ENCODE data around the gene MCM10. TPM values are rescaled to one million over a fixed set of nuclear protein-coding genes. Genes with fewer than 3 reads are reported as not detected.
A peak's percentile ranks its signal among the peaks of the same experiment; 100 is the strongest.

MCM10 gene
- total and polyA plus RNA-seq, 2 of the 8 experiments (the other 6 are each of a cell fraction or from before 2014, with no cell fraction given), result 9.8 to 60.3 TPM

DNA sequence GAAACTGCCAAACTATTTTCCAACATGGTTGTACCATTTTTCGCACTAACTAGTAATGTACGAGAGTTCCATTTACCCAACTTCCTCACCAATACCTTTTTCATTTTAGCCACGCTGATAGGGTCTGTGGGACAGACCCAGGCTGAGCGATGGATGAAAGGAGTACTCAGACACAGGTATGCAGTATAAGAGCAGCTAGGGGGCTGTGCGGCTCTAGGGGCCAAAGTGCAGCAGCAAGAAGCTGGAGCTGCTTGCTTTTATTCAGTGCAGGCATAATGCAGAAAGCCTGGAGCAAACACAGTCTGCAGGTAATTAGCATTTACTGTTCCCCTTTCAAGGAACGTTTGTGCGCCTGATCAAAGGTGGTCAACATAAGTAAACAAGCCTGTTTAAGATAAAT is 51.8 kb downstream of the MCM10 start:
- no peak overlapping the region for H4K8ac ChIP-seq (ENCODE audit: extremely low read depth, insufficient read depth, low read length)
- no peak overlapping the region for H3K23ac ChIP-seq (ENCODE audit: insufficient read length)
- no peak overlapping the region for H2AK5ac ChIP-seq (ENCODE audit: low read depth, low read length)
- H3K79me2 ChIP-seq (ENCODE audit: control insufficient read depth in 1 of 2, insufficient read depth in 2 of 2, low read length in 2 of 2), result no peaks in the 10 kb centered on the region; a peak in 1 of 4 replicates
- no peak overlapping the region for H3K4me3 ChIP-seq (ENCODE audit: extremely low read depth in 1 of 4, insufficient read depth in 2 of 4, low read depth in 3 of 4, low read length in 4 of 4)
- DNase-seq (ENCODE audit: low read depth in 1 of 2, low spot score in 2 of 2) (no peak), FAIRE-seq (no peak)
- no peak overlapping the region for H2BK15ac ChIP-seq (ENCODE audit: low read length)
- no peaks in the 10 kb centered on the region for H3K23me2 ChIP-seq (ENCODE audit: low read depth, low read length)
- no peak overlapping the region for H2BK120ac ChIP-seq (replicated peaks; ENCODE audit: low read depth, low read length)
- H4K5ac ChIP-seq (ENCODE audit: insufficient read length, low read depth, low read length), result no peak overlapping the region
- H3K79me1 ChIP-seq (ENCODE audit: low read depth, low read length), result no peaks in the 10 kb centered on the region; the same call in 1 of the 2 replicates
- peaks cover 0 to 4% (median 0%) of the 10 kb centered on the region in 4 experiments; a peak in 1 of 7 replicates for H3K4me1 ChIP-seq (replicated peaks in 1 of 4; ENCODE audit: control insufficient read depth in 3 of 4, insufficient read depth in 4 of 4, low read length in 3 of 4)
- H3K14ac ChIP-seq (ENCODE audit: insufficient read length), result no peak overlapping the region
- H3K36me3 ChIP-seq (ENCODE audit: control insufficient read depth in 2 of 4, insufficient read depth in 4 of 4, low read length in 3 of 4), result peaks cover 0 to 44% (median 22%) of the 10 kb centered on the region in 4 experiments; a peak in 5 of 8 replicates
- H4K20me1 ChIP-seq (replicated peaks in 1 of 2; ENCODE audit: control insufficient read depth in 1 of 2, insufficient read depth in 2 of 2, low read length in 2 of 2), result no peaks in the 10 kb centered on the region
- H3K27ac ChIP-seq (ENCODE audit: low read depth, low read length), result no peak overlapping the region
- H4K91ac ChIP-seq (replicated peaks; ENCODE audit: insufficient read length, low read length), result no peak overlapping the region
- ChIA-PET CTCF (ENCODE audit: partially characterized antibody) (interaction anchor here (0.8 to 4.2 kb wide), 5 partner anchors 8 to 95 kb away, joined by 3 to 13 read pairs (median 4); no protein-coding TSS in a partner anchor), POLR2A (ENCODE audit: partially characterized antibody) (interaction anchor here (1.2 to 1.6 kb wide), 3 partner anchors 10 to 13 kb away, joined by 3 to 4 read pairs (median 4); no protein-coding TSS in a partner anchor)
- H3K56ac ChIP-seq (replicated peaks; ENCODE audit: insufficient read length, low read depth, low read length), result no peak overlapping the region
- no peak overlapping the region for H2BK20ac ChIP-seq (ENCODE audit: low read length)
- no peak overlapping the region for H2BK5ac ChIP-seq (ENCODE audit: low read depth, low read length)
- no peak overlapping the region for H3K9ac ChIP-seq (replicated peaks in 1 of 4; ENCODE audit: extremely low read depth in 1 of 4, low read depth in 3 of 4, low read length in 3 of 4)
- H3K4me2 ChIP-seq (ENCODE audit: insufficient read depth in 1 of 2, low read depth in 2 of 2, low read length in 2 of 2), result no peak overlapping the region
- no peaks in the 10 kb centered on the region for H3K27me3 ChIP-seq (replicated peaks in 1 of 4; ENCODE audit: control insufficient read depth in 3 of 4, extremely low read depth in 1 of 4, insufficient read depth in 3 of 4, low read length in 3 of 4)
- no peak overlapping the region for H3K18ac ChIP-seq (ENCODE audit: extremely low read depth, low read length)
- 92% methylated on average over 7 of the region's 7 CpGs; no CpG with 5 or more reads in 1 of the 2 experiments for WGBS, 2 experiments (ENCODE audit: extremely low coverage in 1 of 2, insufficient coverage in 1 of 2, insufficient read length in 1 of 2, insufficient replicate concordance in 2 of 2, low coverage in 1 of 2, low lambda C conversion rate in 2 of 2, missing lambda C conversion rate in 1 of 2)
- H3K4ac ChIP-seq (replicated peaks; ENCODE audit: insufficient read length, low read depth, low read length), result no peak overlapping the region
- no peak overlapping the region for H2AFZ ChIP-seq (ENCODE audit: low read length)
- H2BK12ac ChIP-seq (ENCODE audit: low read depth, low read length), result no peak overlapping the region
- H3K9me3 ChIP-seq (ENCODE audit: insufficient read depth in 2 of 2, low read depth in 1 of 2, low read length in 1 of 2), result peaks cover 0 to 4% of the 10 kb centered on the region in 2 experiments; a peak in 2 of 4 replicates
- TF ChIP-seq, protein P1, sequence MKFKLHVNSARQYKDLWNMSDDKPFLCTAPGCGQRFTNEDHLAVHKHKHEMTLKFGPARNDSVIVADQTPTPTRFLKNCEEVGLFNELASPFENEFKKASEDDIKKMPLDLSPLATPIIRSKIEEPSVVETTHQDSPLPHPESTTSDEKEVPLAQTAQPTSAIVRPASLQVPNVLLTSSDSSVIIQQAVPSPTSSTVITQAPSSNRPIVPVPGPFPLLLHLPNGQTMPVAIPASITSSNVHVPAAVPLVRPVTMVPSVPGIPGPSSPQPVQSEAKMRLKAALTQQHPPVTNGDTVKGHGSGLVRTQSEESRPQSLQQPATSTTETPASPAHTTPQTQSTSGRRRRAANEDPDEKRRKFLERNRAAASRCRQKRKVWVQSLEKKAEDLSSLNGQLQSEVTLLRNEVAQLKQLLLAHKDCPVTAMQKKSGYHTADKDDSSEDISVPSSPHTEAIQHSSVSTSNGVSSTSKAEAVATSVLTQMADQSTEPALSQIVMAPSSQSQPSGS (IDR thresholded peaks at IDR 0.05; ENCODE audit: low read length), result no peak
- TF ChIP-seq TAF7 (optimal IDR thresholded peaks at IDR 0.05; ENCODE audit: borderline replicate concordance, low read depth, low read length), result no peak
- no peak for TF ChIP-seq ATF3 (IDR thresholded peaks at IDR 0.05; ENCODE audit: insufficient read depth, low read depth, low read length)
- no peak for TF ChIP-seq CHD1 (IDR thresholded peaks at IDR 0.05; ENCODE audit: low read depth, low read length)
- no peak for TF ChIP-seq ASH2L (IDR thresholded peaks at IDR 0.05; ENCODE audit: low read length)
- TF ChIP-seq POU5F1 (IDR thresholded peaks at IDR 0.05; ENCODE audit: low read depth, low read length), result 0 out of 2 replicates have a peak, but pooled peaks have one; percentile 17

Data from H1 (cell line).